Small intestine (tissue), 7 donors: Measurements from ENCODE around the gene EIF3I. TPM values are rescaled to one million over a fixed set of nuclear protein-coding genes. Genes with fewer than 3 reads are reported as not detected.

Experiments used
- DNase-seq, 2 donors: peaks; one replicate each; pipeline versions ENCODE4 v3.0.0 to v3.0.0-alpha.2; 2013
- FAIRE-seq: peaks from 2 replicates; lab custom pipeline; 2012; peaks lifted over from hg19 to GRCh38; lab: Jason Lieb, UNC
- H3K27ac ChIP-seq, 3 donors: one replicate each; pipeline ENCODE4 v1.5.1; 2013; ENCODE audit warnings: low read length in 2 of 3, mild to moderate bottlenecking in 2 of 3, control low read depth in 1 of 3, inconsistent platforms in 1 of 3, low read depth in 1 of 3, moderate library complexity in 1 of 3
- H3K27me3 ChIP-seq, 3 donors: one replicate each; pipeline ENCODE4 v1.6.1; 2013; ENCODE audit warnings: low read length in 3 of 3, inconsistent platforms in 1 of 3; ENCODE audit not compliant: control insufficient read depth in 3 of 3, insufficient read depth in 3 of 3
- H3K36me3 ChIP-seq, 3 donors: one replicate each; pipeline ENCODE4 v1.6.1; 2013; ENCODE audit warnings: low read length in 3 of 3, inconsistent platforms in 1 of 3, low read depth in 1 of 3, mild to moderate bottlenecking in 1 of 3, moderate library complexity in 1 of 3; ENCODE audit not compliant: control insufficient read depth in 3 of 3, insufficient read depth in 2 of 3
- H3K4me1 ChIP-seq, 3 donors: one replicate each; pipeline ENCODE4 v1.6.1; 2013; ENCODE audit warnings: low read length in 2 of 3, inconsistent platforms in 1 of 3, low read depth in 1 of 3, mild to moderate bottlenecking in 1 of 3, moderate library complexity in 1 of 3; ENCODE audit not compliant: control insufficient read depth in 3 of 3, insufficient read depth in 2 of 3
- H3K4me3 ChIP-seq, 3 donors: one replicate each; pipeline ENCODE4 v1.5.1; 2013; ENCODE audit warnings: low read length in 3 of 3, control low read depth in 1 of 3, inconsistent platforms in 1 of 3, low read depth in 1 of 3, mild to moderate bottlenecking in 1 of 3, moderate library complexity in 1 of 3
- H3K9me3 ChIP-seq, 2 donors: one replicate each; pipeline ENCODE4 v1.6.1; 2013; ENCODE audit warnings: low read depth in 1 of 2, low read length in 1 of 2; ENCODE audit not compliant: control insufficient read depth in 2 of 2, insufficient read depth in 1 of 2
- WGBS, 3 donors: extraction: QIAGEN DNeasy Blood & Tissue Kit; methylation state at CpG; one replicate each; pipeline ENCODE4 v1.1.7; 2013; 5-methylcytosine and 5-hydroxymethylcytosine counted together
- polyA plus RNA-seq, 4 donors: library from polyadenylated mRNA; stranded (reverse) in 3 of 4; unstranded in 1 of 4; fragments of 200-250 nt in 3 of 4; fragments of 120-200 nt in 1 of 4; gene quantifications; one replicate each; pipeline versions ENCODE4 v1.2.1 to v1.2.3, GENCODE V29; 2013
- donor health status: healthy with polysubstance abuse.
- donor health status: control.
- donor health status: control.
- donor health status: Bipolar disorder and iron deficiency.
- donor health status: healthy.

The EIF3I gene
- polyA plus RNA-seq, 4 donors, result 158 to 234 (median 169) TPM

DNA sequence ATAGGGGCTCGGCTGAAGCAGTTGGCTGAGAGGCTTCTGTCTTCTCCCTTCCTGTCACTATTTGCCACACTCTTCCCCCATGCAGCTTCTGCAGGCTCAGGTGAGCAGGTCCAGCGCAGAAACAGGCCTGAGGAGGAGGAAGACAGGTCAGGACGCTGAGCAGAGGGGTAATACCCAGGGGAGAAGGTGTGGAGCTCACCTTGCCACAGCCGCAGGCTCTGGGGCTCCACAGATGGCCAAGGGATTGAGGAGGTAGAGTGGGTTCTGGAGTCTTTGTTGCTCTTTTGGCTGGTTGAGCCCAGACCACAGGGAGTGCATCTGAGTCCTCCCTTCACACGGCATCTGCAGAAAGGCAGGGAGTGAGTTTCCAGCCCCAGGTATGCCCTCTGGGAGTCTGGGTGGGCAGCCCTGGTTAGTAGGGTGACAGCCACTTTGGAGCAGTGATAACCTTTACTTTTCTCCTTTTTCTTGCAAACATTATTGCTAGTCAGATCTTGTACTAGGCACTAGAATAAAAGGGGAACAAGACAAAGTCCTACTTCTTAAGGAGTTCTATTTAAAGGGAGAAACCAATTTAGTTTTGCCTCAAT lies 9.7 kb downstream of the EIF3I start:
- DNase-seq, result no peak
- no peaks in the 10 kb centered on the region for H3K9me3 ChIP-seq
- WGBS, 3 donors, result 83 to 93% (median 89%) methylated on average over 5 of the region's 5 CpGs
- H3K36me3 ChIP-seq, result peaks cover 3 to 57% (median 18%) of the 10 kb centered on the region in 3 donors
- no peak overlapping the region for H3K4me3 ChIP-seq
- no peaks in the 10 kb centered on the region for H3K27me3 ChIP-seq
- FAIRE-seq, result no peak
- H3K4me1 ChIP-seq, result no peaks in the 10 kb centered on the region
- no peak overlapping the region for H3K27ac ChIP-seq

DNA sequence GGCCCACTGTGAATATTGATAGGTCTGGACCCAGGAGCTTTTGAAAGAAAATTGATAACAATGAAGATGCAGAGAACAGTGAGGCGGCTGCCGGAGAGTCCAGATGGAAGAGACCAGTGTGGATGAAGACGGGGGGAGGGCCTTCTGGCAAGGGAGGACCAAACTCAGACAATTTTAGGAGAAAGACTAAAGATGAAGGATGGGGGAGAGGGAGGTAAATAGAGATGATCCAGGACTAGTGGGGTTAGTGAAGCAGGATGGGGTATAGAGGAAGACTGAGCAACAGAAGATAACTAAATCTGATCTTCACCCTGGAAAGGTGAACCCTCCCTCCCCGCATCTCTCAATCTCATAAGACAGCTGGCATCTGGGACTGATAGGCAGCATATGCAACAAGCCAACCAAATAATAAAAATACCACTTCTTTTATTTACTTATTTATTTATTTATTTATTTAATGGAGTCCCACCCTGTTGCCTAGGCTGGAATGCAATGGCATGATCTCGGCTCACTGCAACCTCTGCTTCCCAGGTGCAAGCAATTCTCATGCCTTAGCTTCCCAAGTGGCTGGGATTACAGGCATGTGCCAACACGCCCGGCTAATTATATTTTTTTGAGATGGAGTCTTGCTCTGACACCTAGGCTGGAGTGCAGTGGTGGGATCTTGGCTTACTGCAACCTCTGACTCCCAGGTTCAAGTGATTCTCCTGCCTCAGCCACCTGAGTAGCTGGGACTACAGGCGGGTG lies 10.5 kb downstream of the EIF3I start:
- Histone ChIP-seq H3K9me3 (no peaks in the 10 kb centered on the region), H3K4me3 (no peak overlapping the region), H3K27ac (no peak overlapping the region), H3K36me3 (peaks cover 3 to 49% (median 15%) of the 10 kb centered on the region in 3 donors), H3K27me3 (no peaks in the 10 kb centered on the region), H3K4me1 (no peaks in the 10 kb centered on the region)
- no peak for FAIRE-seq
- 83 to 86% (median 84%) methylated on average over 8 of the region's 8 CpGs for WGBS, 3 donors
- no peak for DNase-seq

GRCh38 chr1:32234792-32235191 lies 12.6 kb downstream of the EIF3I start:
- Histone ChIP-seq H3K27me3 (no peaks in the 10 kb centered on the region), H3K9me3 (no peaks in the 10 kb centered on the region), H3K27ac (no peak overlapping the region), H3K4me1 (peaks cover 0 to 5% (median 0%) of the 10 kb centered on the region in 3 donors), H3K4me3 (no peak overlapping the region), H3K36me3 (peaks cover 3 to 34% (median 13%) of the 10 kb centered on the region in 3 donors)
- 88 to 91% (median 89%) methylated on average over 7 of the region's 7 CpGs for WGBS, 3 donors
- FAIRE-seq (no peak), DNase-seq (no peak)

- H3K36me3 ChIP-seq, result peaks cover 0 to 7% (median 3%) of the 10 kb centered on the region in 3 donors
- FAIRE-seq (no peak), DNase-seq (peak in 1 of 2 donors; percentile 36)
- H3K9me3 ChIP-seq, result no peaks in the 10 kb centered on the region
- H3K27ac ChIP-seq, result peak overlapping the region in 1 of 3 donors; percentile 47
- H3K4me3 ChIP-seq, result no peak overlapping the region
- WGBS, 3 donors, result 21 to 51% (median 36%) methylated on average over 4 of the region's 4 CpGs
- H3K4me1 ChIP-seq, result peaks cover 0 to 21% (median 0%) of the 10 kb centered on the region in 3 donors
- H3K27me3 ChIP-seq, result no peaks in the 10 kb centered on the region
Measured at GRCh38 chr1:32239337-32239736, 17.1 kb downstream of the EIF3I start.

GRCh38 chr1:32239790-32240139 lies 17.6 kb downstream of the EIF3I start:
- no peak for DNase-seq

GRCh38 chr1:32240140-32240951 lies 18.1 kb downstream of the EIF3I start:
- Histone ChIP-seq H3K4me3 (peak overlapping the region; percentile 48 to 67 (median 65)), H3K4me1 (peaks cover 0 to 21% (median 0%) of the 10 kb centered on the region in 3 donors), H3K27ac (peak overlapping the region in 2 of 3 donors; percentile 49 to 80), H3K36me3 (peaks cover 0 to 3% (median 0%) of the 10 kb centered on the region in 3 donors), H3K9me3 (no peaks in the 10 kb centered on the region), H3K27me3 (no peaks in the 10 kb centered on the region)
- FAIRE-seq, result no peak
- 3 to 5% (median 4%) methylated on average over 51 to 62 of the region's 62 CpGs for WGBS, 3 donors
- peak; percentile 48 to 84 for DNase-seq

More at GRCh38 chr1:32239790-32240139, 17.6 kb downstream of the EIF3I start:
- Histone ChIP-seq H3K36me3 (peaks cover 0 to 3% (median 2%) of the 10 kb centered on the region in 3 donors), H3K4me3 (peak overlapping the region in 1 of 3 donors; percentile 65), H3K27ac (peak overlapping the region in 1 of 3 donors; percentile 47), H3K9me3 (no peaks in the 10 kb centered on the region), H3K4me1 (peaks cover 0 to 21% (median 0%) of the 10 kb centered on the region in 3 donors), H3K27me3 (no peaks in the 10 kb centered on the region)
- FAIRE-seq, result no peak
- 57 to 68% (median 63%) methylated on average over 19 to 20 of the region's 20 CpGs for WGBS, 3 donors

DNA sequence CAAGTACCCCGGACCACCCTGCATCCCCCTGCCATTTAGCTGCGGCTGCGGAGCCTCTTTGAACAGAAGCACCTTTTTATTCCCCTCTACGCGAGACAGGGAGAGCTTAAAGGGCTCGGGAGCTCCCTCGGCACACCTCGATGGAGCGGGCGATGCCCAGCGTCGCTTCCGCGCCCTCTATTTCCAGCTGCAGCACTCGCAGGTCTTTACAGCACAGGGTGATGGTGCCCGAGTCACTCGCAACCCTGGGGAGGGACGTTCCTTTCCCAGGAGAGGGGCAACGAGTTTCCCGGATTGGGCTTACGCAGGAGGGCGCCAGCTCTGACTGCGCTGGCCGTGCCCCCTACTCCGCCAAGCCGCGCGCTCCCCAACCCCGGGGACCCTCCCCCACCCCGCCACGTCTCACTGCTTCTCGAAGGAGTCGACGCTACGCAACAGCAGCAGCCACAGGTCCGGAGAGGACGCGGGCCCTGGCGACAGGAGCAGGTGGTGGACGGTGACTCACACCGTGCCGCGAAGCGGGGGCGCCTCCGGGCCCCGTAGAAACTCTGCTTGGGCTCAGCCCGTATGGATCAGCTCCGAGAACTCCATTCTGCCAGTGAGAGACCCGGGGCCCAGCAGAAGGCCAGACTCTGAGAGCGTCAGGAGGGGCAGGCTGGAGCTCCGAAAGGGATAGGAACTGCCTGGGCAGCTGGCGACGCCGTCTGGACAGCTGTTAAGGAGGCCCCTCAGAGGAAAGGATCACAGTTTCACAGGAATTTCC lies 19.0 kb downstream of the EIF3I start:
- FAIRE-seq (no peak), DNase-seq (peak; percentile 40 to 75)
- Histone ChIP-seq H3K27me3 (no peaks in the 10 kb centered on the region), H3K27ac (peak overlapping the region; percentile 49 to 80 (median 59)), H3K36me3 (no peaks in the 10 kb centered on the region), H3K4me1 (peaks cover 0 to 21% (median 0%) of the 10 kb centered on the region in 3 donors), H3K9me3 (no peaks in the 10 kb centered on the region), H3K4me3 (peak overlapping the region; percentile 48 to 67 (median 65))
- WGBS, 3 donors, result 1 to 3% (median 2%) methylated on average over 54 to 55 of the region's 55 CpGs
